Omental fat pad (tissue), 4 donors: Measurements from ENCODE around the gene ROBO1. TPM values are rescaled to one million over a fixed set of nuclear protein-coding genes. Genes with fewer than 3 reads are reported as not detected.

Experiments used
- ATAC-seq: fragments of 150-250 bp; one replicate; pipeline ENCODE4 v1.9.1; 2016; ENCODE audit warnings: mild to moderate bottlenecking, moderate library complexity; ENCODE audit not compliant: low FRiP score
- DNase-seq: peaks from one replicate; pipeline ENCODE4 v3.0.0-alpha.2; 2019; ENCODE audit warnings: low spot score
- CTCF ChIP-seq, 3 donors: fragments of 450-650 bp; IDR thresholded peaks; one replicate each; pipeline ENCODE4 v1.5.1; 2016 to 2017; ENCODE audit warnings: antibody characterized with exemption in 3 of 3, mild to moderate bottlenecking in 3 of 3, moderate library complexity in 2 of 3
- total RNA-seq, 4 donors: library from RNA; depleted of rRNA; stranded (reverse); fragments of >200 nt; gene quantifications; one replicate each; pipeline ENCODE4 v1.1.0, GENCODE V29; 2016

ROBO1 gene
- total RNA-seq, 4 donors from 2014 or later, result 13.7 to 34.2 (median 21.0) TPM

- no peak for TF ChIP-seq CTCF (IDR thresholded peaks at IDR 0.05)
- DNase-seq, result no peak
- no peak for ATAC-seq
Observed at GRCh38 chr3:78706906-78707523, 1060.8 kb downstream of the ROBO1 start.

GRCh38 chr3:78703944-78704343, 1063.9 kb downstream of the ROBO1 start:
- ATAC-seq, result no peak
- TF ChIP-seq CTCF (IDR thresholded peaks at IDR 0.05), result no peak

GRCh38 chr3:78701537-78701936, 1066.3 kb downstream of the ROBO1 start:
- TF ChIP-seq CTCF (IDR thresholded peaks at IDR 0.05), result no peak
- DNase-seq (no peak), ATAC-seq (no peak)

More at GRCh38 chr3:78703944-78704343, 1063.9 kb downstream of the ROBO1 start:
- no peak for DNase-seq

- ATAC-seq, result no peak
- TF ChIP-seq CTCF (IDR thresholded peaks at IDR 0.05), result no peak
- no peak for DNase-seq
Observed at GRCh38 chr3:78698431-78698830, 1069.4 kb downstream of the ROBO1 start.

- no peak for DNase-seq
- no peak for ATAC-seq
- no peak for TF ChIP-seq CTCF (IDR thresholded peaks at IDR 0.05)
Observed at GRCh38 chr3:78697426-78697825, 1070.4 kb downstream of the ROBO1 start.

GRCh38 chr3:78690766-78691165, 1077.0 kb downstream of the ROBO1 start:
- DNase-seq (no peak), ATAC-seq (no peak)
- TF ChIP-seq CTCF (IDR thresholded peaks at IDR 0.05), result no peak

GRCh38 chr3:78689378-78689777, 1078.4 kb downstream of the ROBO1 start:
- no peak for TF ChIP-seq CTCF (IDR thresholded peaks at IDR 0.05)
- DNase-seq (no peak), ATAC-seq (no peak)
